Measurements from ENCODE around the gene DDI2. TPM values are rescaled to one million over a fixed set of nuclear protein-coding genes. Genes with fewer than 3 reads are reported as not detected.

Gene DDI2
- total RNA-seq, 1 experiment from 2014 or later: 9.1 TPM

GRCh38 chr1:15718199-15718601, 100.9 kb downstream of the DDI2 start:
- Histone ChIP-seq H3K4me1 (replicated peaks) (no peaks in the 10 kb centered on the region), H3K27ac (no peak overlapping the region), H3K36me3 (peaks cover 57% of the 10 kb centered on the region), H3K27me3 (replicated peaks) (no peaks in the 10 kb centered on the region), H3K4me3 (no peak overlapping the region), H3K9me3 (replicated peaks) (no peaks in the 10 kb centered on the region)
- no peak for DNase-seq (ENCODE audit: low read depth in 1 of 2, low spot score in 2 of 2)

Other genes with a start within 250 kb of the DDI2 start
- gene EFHD2, start 207.6 kb upstream of the DDI2 start, total RNA-seq (2014; rRNA removed; shearing (Covaris generic)): 163 and 169 TPM in 2 replicates
- gene CTRC, start 179.0 kb upstream of the DDI2 start, total RNA-seq (2014; rRNA removed; shearing (Covaris generic)): not detected in 2 replicates
- not detected in 2 replicates for gene CELA2A, start 160.7 kb upstream of the DDI2 start, total RNA-seq (2014; rRNA removed; shearing (Covaris generic))
- not detected in 2 replicates for gene CELA2B, start 141.4 kb upstream of the DDI2 start, total RNA-seq (2014; rRNA removed; shearing (Covaris generic))
- gene CASP9, start 93.2 kb upstream of the DDI2 start, total RNA-seq (2014; rRNA removed; shearing (Covaris generic)): 11.6 and 29.1 TPM in 2 replicates
- 4.2 and 8.3 TPM in 2 replicates for gene DNAJC16, start 90.6 kb upstream of the DDI2 start, total RNA-seq (2014; rRNA removed; shearing (Covaris generic))
- 0.19 and 0.53 TPM in 2 replicates for gene AGMAT, start 32.4 kb upstream of the DDI2 start, total RNA-seq (2014; rRNA removed; shearing (Covaris generic))
- 34.4 and 48.4 TPM in 2 replicates for gene PLEKHM2, start 66.9 kb downstream of the DDI2 start, total RNA-seq (2014; rRNA removed; shearing (Covaris generic))
- 0.22 and 0.92 TPM in 2 replicates for gene SLC25A34, start 118.8 kb downstream of the DDI2 start, total RNA-seq (2014; rRNA removed; shearing (Covaris generic))
- gene TMEM82, start 125.0 kb downstream of the DDI2 start, total RNA-seq (2014; rRNA removed; shearing (Covaris generic)): not detected in 2 replicates
- gene FBLIM1, start 141.3 kb downstream of the DDI2 start, total RNA-seq (2014; rRNA removed; shearing (Covaris generic)): 66.6 and 151 TPM in 2 replicates
- 2.1 and 4.6 TPM in 2 replicates for gene UQCRHL, start 190.2 kb downstream of the DDI2 start, total RNA-seq (2014; rRNA removed; shearing (Covaris generic))
- 5.0 and 17.5 TPM in 2 replicates for gene SPEN, start 230.2 kb downstream of the DDI2 start, total RNA-seq (2014; rRNA removed; shearing (Covaris generic))

Data from SJSA1 (cell line).